Stimulated activated CD8-positive, alpha-beta memory T cell treated with anti-CD3 and anti-CD28 coated beads, Interleukin-7, amount 100 ng/mL, for 48 hours (primary cell): Measurements from ENCODE around the gene PDCD1LG2.
"Not testable (repeated sequence)": the region's sequence is repeated elsewhere in the genome, so short reads cannot be mapped to it uniquely, and the experiment has no call there.

Experiments used
- DNase-seq, 2 donors: peaks; one replicate each; pipeline ENCODE4 v3.0.0-alpha.2; 2020; ENCODE audit warnings: low read depth in 1 of 2; ENCODE audit errors: extremely low read depth in 1 of 2

The PDCD1LG2 gene

DNA sequence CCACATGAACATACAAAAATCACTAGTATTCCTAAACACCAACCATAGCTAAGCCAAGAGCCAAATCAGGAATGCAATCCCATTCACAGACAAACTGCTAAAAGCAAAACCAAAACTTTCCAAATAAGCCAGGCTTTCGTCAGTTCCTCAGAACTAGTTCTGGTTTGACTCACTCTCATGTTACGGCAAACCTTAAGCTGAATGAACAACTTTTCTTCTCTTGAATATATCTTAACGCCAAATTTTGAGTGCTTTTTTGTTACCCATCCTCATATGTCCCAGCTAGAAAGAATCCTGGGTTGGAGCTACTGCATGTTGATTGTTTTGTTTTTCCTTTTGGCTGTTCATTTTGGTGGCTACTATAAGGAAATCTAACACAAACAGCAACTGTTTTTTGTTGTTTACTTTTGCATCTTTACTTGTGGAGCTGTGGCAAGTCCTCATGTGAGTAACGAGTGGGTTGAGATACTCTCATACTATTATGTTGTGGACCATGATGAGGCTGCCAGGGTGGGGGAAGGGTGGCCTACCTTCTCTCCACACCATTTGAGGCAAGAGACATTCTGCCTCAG is at the start of gene PDCD1LG2:
TSS of gene PDCD1LG2 (plus strand) at position 172 of the 572 bp plus-strand sequence. CDS start 12,016 bp downstream, outside the sequence.
- peak in 1 of 2 donors; percentile 55 for DNase-seq

GRCh38 chr9:5464831-5465330 is 45.5 kb upstream of the PDCD1LG2 start:
- DNase-seq = not testable (repeated sequence)

DNA sequence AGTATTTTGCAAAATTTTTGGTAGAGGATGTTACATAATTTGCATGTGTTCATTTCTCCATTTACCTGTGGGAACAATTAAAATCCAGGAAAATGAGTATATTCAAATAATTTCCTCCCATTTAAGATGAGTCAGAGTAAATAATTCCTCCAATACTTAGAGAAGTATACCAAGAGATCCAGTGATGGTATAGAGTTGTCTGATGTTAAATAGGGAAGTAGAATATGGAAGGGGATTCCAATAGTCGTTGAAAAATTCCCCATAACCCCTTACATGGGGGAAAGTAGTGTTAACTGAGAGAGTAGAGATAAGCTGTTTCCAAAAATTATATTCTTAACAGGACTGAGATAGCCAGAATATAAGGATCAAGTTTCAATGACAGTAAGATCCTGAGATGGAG is 44.3 kb upstream of the PDCD1LG2 start:
- no peak for DNase-seq

- no peak for DNase-seq
These were observed 43.6 kb upstream of the PDCD1LG2 start for GRCh38 chr9:5466766-5467165.

DNA sequence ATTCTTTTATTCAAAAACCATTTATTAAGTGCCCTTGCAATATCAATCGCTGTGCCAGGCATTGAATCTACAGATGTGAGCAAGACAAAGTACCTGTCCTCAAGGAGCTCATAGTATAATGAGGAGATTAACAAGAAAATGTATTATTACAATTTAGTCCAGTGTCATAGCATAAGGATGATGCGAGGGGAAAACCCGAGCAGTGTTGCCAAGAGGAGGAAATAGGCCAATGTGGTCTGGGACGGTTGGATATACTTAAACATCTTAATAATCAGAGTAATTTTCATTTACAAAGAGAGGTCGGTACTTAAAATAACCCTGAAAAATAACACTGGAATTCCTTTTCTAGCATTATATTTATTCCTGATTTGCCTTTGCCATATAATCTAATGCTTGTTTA is 41.5 kb upstream of the PDCD1LG2 start:
- DNase-seq = no peak

- DNase-seq = no peak
These were observed 40.2 kb upstream of the PDCD1LG2 start for GRCh38 chr9:5470122-5470521.

GRCh38 chr9:5470816-5471215 is 39.5 kb upstream of the PDCD1LG2 start:
- no peak for DNase-seq

- not testable (repeated sequence) for DNase-seq
These were observed 34.7 kb upstream of the PDCD1LG2 start for GRCh38 chr9:5475611-5476010.

DNA sequence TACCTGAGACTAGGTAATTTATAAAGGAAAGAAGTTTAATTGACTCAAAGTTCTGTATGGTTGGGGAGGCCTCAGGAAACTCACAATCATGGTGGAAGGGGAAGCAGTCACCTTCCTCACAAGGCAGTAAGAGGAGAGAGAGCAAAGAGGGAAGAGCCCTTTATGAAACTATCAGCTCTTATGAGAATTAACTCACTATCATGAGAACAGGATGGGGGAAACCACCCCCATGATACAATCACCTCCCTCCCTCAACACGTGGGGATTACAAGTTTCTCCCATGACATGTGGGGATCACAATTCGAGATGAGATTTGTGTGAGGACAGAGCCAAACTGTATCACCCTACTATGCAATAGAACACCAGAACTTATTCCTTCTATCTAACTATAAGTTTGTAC is 32.1 kb upstream of the PDCD1LG2 start:
- DNase-seq = no peak

DNA sequence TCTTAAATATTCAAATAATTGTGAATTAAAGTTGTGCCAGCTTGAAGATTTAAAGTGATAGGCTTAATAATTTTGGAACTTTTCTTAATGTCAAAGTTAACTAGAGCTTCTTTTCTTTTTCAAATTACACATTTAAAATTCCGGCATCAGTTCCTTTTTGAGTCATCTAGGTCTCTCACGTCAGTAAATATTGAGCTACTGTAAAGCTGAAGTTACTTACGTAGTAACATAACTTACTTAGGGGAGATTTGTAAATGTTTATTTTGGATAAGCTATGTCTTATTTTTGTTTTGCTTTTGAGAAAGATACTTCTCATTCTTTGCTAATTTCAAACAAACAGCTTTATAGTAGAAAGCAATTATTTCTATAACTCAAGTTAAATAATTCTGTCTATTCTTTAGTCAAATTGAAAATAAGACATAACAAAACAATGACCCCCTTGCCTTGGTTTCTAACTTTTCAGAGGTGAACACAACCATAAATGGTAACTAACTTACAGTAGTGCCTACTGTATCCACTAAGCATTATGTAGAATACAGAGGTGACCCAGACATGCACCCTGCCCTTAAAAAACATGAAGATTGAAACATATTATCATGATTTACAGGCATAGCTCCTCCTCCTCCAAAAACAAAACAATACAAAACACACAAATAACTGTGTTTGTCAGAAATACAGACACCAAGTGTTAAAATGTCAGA is 30.2 kb upstream of the PDCD1LG2 start:
- DNase-seq = no peak

DNA sequence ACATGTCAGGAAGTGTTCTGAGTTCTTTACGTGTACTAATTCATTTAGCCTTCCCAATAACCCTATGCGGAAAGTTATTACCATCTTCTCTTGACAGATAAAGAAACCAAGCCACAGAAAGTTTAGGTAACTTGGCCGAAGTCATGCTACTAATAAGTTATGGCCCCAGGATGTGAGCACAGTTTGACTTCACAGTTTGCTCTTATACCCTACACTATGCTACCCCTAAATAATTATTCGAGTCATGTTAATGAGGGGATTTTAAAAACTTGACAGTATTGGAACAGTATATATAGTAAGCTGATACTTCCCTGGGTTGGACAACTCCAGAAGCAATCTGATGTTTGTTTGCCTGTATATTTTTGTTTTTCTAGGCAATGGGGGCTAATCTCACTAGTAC is 29.4 kb upstream of the PDCD1LG2 start:
- no peak for DNase-seq

DNA sequence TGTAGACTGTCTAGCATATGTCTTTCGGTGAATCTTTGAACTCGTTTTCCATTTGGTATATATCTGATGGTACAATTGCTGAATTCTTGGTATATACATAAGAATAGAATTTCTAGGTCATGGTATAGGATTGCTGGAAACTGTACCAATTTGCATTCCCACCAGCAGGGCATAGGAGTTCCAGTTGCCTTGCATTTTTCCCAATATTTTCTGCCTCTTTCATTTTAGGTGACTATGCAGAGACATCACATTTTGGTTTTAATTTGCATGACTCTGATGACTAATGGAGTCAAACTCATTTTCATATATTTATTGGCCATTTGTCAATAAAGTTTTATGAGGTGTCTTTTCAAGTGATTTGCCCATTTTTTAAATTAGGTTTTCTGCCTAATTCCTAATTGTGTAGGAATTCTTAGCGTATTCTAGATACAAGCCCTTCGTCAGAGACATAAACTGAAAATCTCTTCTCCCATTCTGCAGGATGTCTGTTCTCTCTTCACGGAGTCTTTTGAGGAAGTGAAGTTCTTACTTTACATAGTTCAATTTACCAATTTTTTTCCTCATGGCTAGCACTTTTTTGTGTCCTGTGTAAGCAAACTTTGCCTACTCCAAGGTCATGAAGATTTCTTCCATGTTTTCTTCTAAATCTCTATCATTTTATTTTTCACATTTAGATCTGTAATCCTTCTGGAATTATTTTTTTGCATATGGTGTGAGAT is 28.9 kb upstream of the PDCD1LG2 start:
- DNase-seq = no peak

DNA sequence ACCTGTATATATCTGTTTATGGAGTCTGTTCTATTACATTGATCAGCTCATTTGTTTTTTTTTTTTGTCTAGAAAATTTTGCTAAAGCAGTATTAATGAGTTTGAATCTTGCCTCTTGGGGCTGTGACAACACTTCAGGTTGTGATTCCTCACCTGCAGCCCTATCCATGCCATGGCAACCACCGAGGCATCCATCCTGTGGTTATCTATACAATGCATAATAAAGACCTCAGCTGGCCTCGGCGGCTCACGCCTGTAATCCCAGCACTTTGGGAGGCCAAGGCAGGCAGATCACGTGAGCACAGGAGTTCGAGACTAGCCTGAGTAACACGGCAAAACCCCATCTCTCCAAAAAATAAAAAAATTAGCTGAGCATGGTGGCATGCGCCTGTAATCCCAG is 28.1 kb upstream of the PDCD1LG2 start:
- no peak for DNase-seq

- DNase-seq = no peak
These were observed 27.0 kb upstream of the PDCD1LG2 start for GRCh38 chr9:5483306-5483705.

DNA sequence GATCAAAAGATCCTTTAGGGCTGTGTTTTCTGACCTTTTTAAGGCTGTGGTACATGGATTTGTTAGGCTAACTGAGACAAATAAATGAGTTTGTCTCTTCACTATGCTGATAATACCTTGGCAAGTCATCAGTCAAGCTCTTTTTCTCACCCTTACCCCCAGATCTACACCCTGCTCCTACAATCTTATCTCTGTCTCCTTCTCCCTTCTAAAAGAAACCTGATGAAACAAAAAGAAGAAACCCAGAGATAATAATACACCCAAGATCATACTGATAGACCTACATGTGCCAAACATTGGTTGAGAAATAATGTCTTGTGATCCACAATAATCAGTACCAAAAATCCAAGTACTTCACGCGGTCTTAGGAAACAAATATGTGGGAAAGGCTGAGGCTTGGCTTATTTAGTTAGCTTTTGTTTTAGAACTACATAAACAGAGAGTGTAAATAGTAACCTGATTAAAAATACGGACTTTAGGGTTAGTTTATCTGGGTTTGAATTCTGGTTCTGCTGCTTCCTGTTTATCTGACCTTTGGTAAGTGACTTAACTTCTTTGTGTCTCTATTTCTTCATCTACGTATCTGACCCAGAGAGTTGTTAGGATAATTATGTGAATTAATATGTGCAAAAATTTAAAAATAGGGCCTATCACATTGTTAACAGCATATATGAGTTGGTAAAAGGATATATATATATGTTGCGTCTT is 24.8 kb upstream of the PDCD1LG2 start:
- no peak for DNase-seq

DNA sequence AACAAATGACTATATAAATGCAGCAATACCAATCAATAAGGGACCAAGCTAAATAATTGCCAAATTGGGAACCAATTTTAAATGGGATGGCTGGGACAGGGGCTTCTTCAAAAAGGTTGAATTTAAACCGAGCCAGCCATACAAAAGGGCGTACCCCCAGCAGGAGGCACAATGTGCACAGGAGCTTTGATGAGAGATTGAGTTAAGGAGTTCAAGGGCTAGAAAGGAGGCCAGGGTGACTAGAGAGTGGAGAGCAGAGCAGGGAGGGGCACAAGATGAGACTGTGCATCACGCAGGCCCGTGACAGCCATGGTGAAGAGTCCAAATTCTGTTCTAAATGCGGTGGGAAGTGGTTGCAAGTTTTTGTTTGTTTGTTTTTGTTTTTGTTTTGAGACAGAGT is 23.3 kb upstream of the PDCD1LG2 start:
- DNase-seq = no peak

DNA sequence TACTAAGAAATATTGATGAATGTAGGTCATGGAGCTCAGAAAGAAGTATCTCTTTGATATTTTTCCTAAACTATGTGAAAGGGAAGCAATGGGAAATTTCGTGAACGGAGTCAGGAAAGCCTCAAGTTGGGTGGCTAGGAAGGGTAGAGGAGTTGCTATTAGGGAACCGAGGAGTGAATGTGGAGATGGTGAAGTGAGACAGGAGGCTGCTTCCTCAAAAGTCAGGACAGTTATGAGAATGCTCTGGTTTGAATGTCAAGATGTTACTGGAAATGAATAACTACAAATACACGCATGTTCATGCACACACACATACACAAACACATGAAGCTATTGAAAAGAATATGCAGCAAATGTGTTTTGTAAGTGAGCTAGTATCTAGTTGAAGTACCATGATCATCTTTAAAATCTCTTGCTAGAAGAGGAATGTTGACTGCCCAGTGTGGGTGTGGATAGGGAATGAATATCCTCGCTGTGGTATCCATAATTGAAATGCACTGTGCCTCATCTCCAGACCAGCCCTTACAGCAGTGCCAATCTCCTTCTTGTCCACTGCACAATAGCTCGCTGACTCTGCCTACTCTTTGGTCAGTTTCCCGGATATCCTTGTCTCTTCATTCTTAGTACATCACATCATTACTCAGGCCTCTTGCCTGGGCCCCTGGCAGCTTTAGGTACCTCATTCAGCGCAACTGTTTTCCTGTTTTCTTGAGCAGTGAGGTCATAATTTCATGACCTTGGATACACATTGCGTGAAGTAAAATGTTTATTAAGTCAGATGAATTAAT is 21.9 kb upstream of the PDCD1LG2 start:
- no peak for DNase-seq

- DNase-seq = no peak
These were observed 20.5 kb upstream of the PDCD1LG2 start for GRCh38 chr9:5489630-5490490.

DNA sequence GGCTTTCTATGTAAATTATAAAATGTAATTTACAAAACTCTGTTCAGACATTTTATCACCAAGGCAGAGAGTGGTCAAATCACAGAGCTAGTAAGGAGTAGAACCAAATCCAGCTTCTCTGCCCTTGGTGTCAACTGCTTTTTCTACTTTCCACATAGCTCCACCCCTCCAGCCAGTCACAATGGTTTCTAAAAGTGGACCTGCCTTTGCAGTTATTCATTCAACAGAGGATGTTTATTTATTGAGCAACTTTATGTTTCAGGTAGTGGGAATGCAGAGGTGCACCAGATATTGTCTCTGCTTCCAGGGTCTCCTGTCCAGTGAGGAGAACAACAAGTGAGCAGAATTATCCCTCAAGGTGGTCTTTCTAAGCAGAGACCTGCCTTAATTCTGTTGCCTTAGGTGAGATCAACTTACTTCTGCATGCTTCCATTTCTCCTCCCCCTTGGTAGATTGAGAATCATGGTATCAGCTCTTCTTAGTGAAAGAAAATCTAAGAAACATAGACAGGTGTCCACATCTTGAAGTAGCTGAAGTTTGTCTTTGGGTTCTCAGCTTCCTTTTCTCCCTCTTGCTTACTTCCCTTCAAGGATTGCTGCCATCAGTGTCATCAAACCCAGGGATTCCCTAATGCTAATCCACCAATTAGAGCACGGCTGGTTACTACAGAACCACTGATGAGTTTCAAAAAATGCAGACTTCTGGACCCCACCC is 17.2 kb upstream of the PDCD1LG2 start:
- no peak for DNase-seq
